OCI-LY3 (cell line): ENCODE results near the gene ZCCHC14.

Experiments used
- H2AFZ ChIP-seq: fragments of 200-600, 300-600 bp; shearing (Covaris generic); 2 replicates; pipeline ENCODE4 v1.6.0; 2014; ENCODE audit warnings: antibody characterized with exemption, low read depth, low read length
- H3K27ac ChIP-seq: fragments of 200-600, 300-600 bp; sonication (generic); 2 replicates; pipeline ENCODE4 v1.5.1; 2014; ENCODE audit warnings: mild to moderate bottlenecking, low read length, moderate library complexity, mixed read lengths
- H3K27me3 ChIP-seq: fragments of 200-600, 300-600 bp; sonication (generic); 2 replicates; pipeline ENCODE4 v1.6.1; 2014; ENCODE audit warnings: low read depth, low read length, mixed read lengths
- H3K36me3 ChIP-seq: fragments of 200-600, 300-600 bp; sonication (generic); replicated peaks from 2 replicates; pipeline ENCODE3; 2014; ENCODE audit warnings: low read depth, low read length, mixed read lengths
- H3K4me1 ChIP-seq: fragments of 300-600, 200-600 bp; sonication (generic); 2 replicates; pipeline ENCODE4 v1.6.1; 2014; ENCODE audit warnings: low read length, mixed read lengths
- H3K4me2 ChIP-seq: fragments of 200-600, 300-600 bp; sonication (generic); 2 replicates; pipeline ENCODE4 v1.6.1; 2014; ENCODE audit warnings: low read length, mixed read lengths
- H3K4me3 ChIP-seq: fragments of 300-600, 200-600 bp; sonication (generic); 2 replicates; pipeline ENCODE4 v1.5.1; 2014; ENCODE audit warnings: antibody characterized with exemption, mild to moderate bottlenecking, low read length, moderate library complexity
- H3K79me2 ChIP-seq: fragments of 300-600, 200-600 bp; shearing (Covaris generic); 2 replicates; pipeline ENCODE4 v1.6.1; 2014; ENCODE audit warnings: mild to moderate bottlenecking, low read length, mixed read lengths
- H3K9ac ChIP-seq: fragments of 300-600, 200-600 bp; shearing (Covaris generic); 2 replicates; pipeline ENCODE4 v1.6.0; 2014; ENCODE audit warnings: mild to moderate bottlenecking, low read length, moderate library complexity
- H3K9me3 ChIP-seq: fragments of 200-600, 300-600 bp; shearing (Covaris generic); 2 replicates; pipeline ENCODE4 v1.6.1; 2014; ENCODE audit warnings: low read length, mixed read lengths; ENCODE audit not compliant: insufficient read depth
- H4K20me1 ChIP-seq: fragments of 200-600, 300-600 bp; sonication (generic); 2 replicates; pipeline ENCODE4 v1.6.1; 2016; ENCODE audit warnings: low read length, mixed read lengths; ENCODE audit not compliant: insufficient read depth
- EZH2phosphoT487 ChIP-seq: fragments of 200-600 bp; shearing (Covaris generic); IDR thresholded peaks from 2 replicates; pipeline ENCODE4 v1.6.1; 2018; ENCODE audit warnings: antibody characterized with exemption, mixed run types, low read depth
- TF ChIP-seq, protein P1 (sequence below): fragments of 200-600, 300-600 bp; sonication (generic); IDR thresholded peaks from 2 replicates; pipeline ENCODE4 v1.5.1; 2014; ENCODE audit warnings: antibody characterized with exemption, low read length, low read depth

Gene ZCCHC14

DNA sequence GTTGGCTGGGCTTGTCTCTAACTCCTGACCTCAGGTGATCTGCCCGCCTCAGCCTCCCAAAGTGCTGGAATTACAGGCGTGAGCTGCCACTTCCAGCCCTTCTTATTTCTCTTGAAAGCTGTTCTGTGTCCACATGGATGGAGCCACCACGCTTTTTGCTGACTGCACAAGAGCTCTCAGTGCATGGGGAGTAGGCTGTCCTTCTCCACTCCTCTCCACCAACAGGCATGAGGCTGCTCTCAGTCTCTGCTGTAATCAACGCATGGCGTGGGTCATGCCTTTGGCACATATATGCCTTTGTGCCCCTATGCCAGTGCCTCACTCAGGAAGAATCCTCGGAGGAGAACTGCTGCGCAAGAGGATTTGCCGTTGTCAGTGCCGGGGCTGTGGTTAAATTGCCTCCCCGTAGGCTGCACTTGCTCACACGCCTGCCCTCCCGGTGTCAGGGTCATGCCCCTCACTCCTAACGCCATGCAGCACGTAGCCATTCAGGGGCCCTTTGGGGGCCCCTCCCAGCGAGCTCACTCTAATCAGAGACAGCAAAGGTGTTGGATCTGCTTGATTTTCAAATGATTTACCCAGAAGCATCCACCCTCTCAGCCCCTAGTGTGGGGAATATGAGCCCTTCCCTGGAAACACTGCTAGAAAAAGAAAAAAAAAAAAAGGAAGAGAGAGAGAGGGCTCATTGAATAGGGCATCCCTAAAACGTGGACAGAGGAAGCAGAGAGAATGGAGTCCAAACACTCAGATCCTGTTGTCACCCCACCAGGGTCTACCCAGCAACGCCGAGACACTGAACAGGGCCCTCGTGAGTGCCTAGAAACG, 47.5 kb upstream of the ZCCHC14 start:
- no peak overlapping the region for H2AFZ ChIP-seq
- no peak overlapping the region for H3K4me3 ChIP-seq
- H3K9ac ChIP-seq, result no peak overlapping the region
- no peak for TF ChIP-seq EZH2phosphoT487
- TF ChIP-seq, protein P1, sequence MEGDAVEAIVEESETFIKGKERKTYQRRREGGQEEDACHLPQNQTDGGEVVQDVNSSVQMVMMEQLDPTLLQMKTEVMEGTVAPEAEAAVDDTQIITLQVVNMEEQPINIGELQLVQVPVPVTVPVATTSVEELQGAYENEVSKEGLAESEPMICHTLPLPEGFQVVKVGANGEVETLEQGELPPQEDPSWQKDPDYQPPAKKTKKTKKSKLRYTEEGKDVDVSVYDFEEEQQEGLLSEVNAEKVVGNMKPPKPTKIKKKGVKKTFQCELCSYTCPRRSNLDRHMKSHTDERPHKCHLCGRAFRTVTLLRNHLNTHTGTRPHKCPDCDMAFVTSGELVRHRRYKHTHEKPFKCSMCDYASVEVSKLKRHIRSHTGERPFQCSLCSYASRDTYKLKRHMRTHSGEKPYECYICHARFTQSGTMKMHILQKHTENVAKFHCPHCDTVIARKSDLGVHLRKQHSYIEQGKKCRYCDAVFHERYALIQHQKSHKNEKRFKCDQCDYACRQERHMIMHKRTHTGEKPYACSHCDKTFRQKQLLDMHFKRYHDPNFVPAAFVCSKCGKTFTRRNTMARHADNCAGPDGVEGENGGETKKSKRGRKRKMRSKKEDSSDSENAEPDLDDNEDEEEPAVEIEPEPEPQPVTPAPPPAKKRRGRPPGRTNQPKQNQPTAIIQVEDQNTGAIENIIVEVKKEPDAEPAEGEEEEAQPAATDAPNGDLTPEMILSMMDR, result no peak
- H3K36me3 ChIP-seq, result no peaks in the 10 kb centered on the region
- H3K79me2 ChIP-seq, result no peaks in the 10 kb centered on the region
- H3K27me3 ChIP-seq, result peaks cover 29% of the 10 kb centered on the region; the same call in 1 of the 2 replicates
- no peak overlapping the region for H3K27ac ChIP-seq
- no peaks in the 10 kb centered on the region for H3K9me3 ChIP-seq
- no peak overlapping the region for H3K4me2 ChIP-seq
- H4K20me1 ChIP-seq, result no peaks in the 10 kb centered on the region
- no peaks in the 10 kb centered on the region for H3K4me1 ChIP-seq

GRCh38 chr16:87539113-87539512, 46.3 kb upstream of the ZCCHC14 start:
- no peak overlapping the region for H3K9ac ChIP-seq
- no peak overlapping the region for H3K27ac ChIP-seq
- TF ChIP-seq, protein P1, result no peak
- TF ChIP-seq EZH2phosphoT487, result no peak
- H3K9me3 ChIP-seq, result no peaks in the 10 kb centered on the region
- no peak overlapping the region for H3K4me2 ChIP-seq
- no peaks in the 10 kb centered on the region for H3K4me1 ChIP-seq
- H3K27me3 ChIP-seq, result peaks cover 31% of the 10 kb centered on the region; the same call in 1 of the 2 replicates
- no peaks in the 10 kb centered on the region for H3K79me2 ChIP-seq
- H2AFZ ChIP-seq, result no peak overlapping the region
- no peaks in the 10 kb centered on the region for H3K36me3 ChIP-seq
- no peak overlapping the region for H3K4me3 ChIP-seq
- H4K20me1 ChIP-seq, result no peaks in the 10 kb centered on the region

DNA sequence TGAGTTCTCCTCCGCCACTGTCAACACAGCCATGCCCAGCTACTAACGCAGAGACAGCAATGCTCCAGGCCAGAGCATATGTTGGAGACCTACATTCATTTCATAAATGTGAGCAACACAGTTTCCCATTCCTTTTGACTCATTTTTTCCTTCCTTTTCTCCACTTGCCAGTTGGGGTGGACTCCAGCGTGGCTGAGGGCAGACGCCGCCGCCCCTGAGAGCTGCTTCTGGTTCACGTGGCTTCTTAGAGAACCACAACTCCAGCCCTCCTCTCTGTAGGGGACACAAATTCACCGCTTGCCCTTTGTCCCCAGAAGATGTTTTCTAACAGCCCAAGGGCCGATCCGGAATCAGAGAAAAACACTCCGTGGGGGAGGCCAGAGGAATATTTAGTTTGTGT, 45.8 kb upstream of the ZCCHC14 start:
- Histone ChIP-seq H3K4me1 (no peaks in the 10 kb centered on the region), H3K27ac (no peak overlapping the region)
- TF ChIP-seq, protein P1, result no peak
- no peak for TF ChIP-seq EZH2phosphoT487

DNA sequence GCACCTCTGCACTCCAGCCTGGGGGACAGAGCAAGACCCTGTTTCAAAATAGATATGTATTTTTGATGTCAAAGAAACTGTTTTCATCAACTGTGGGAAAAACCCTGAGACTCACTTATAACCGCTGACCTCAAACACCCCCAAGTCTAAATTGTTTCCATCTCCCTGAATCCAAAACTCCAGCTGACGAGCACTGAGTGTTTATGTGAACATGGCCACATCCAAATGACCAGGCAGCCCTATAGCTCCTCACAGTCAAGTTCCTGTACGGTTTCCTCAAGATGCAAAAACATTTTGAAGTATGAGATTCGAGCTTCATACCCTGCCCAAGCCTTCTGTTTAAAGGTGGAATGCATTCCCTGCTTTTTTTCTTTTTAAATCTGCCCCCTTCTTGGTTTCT, 45.3 kb upstream of the ZCCHC14 start:
- Histone ChIP-seq H4K20me1 (no peaks in the 10 kb centered on the region), H3K4me3 (no peak overlapping the region), H3K27ac (no peak overlapping the region), H3K79me2 (no peaks in the 10 kb centered on the region), H3K27me3 (peaks cover 32% of the 10 kb centered on the region; the same call in 1 of the 2 replicates), H3K9me3 (0 out of 2 replicates have a peak, but pooled peaks cover under 1% of the 10 kb centered on the region), H2AFZ (no peak overlapping the region), H3K4me2 (no peak overlapping the region), H3K36me3 (no peaks in the 10 kb centered on the region), H3K4me1 (no peaks in the 10 kb centered on the region), H3K9ac (no peak overlapping the region)
- no peak for TF ChIP-seq EZH2phosphoT487
- TF ChIP-seq, protein P1, result no peak

More for the DNA sequence above, 45.8 kb upstream of the ZCCHC14 start:
- H3K27me3 ChIP-seq, result peaks cover 31% of the 10 kb centered on the region; the same call in 1 of the 2 replicates
- H4K20me1 ChIP-seq, result no peaks in the 10 kb centered on the region
- no peaks in the 10 kb centered on the region for H3K79me2 ChIP-seq
- H3K36me3 ChIP-seq, result no peaks in the 10 kb centered on the region
- H3K9ac ChIP-seq, result no peak overlapping the region
- no peaks in the 10 kb centered on the region for H3K9me3 ChIP-seq
- no peak overlapping the region for H3K4me3 ChIP-seq
- no peak overlapping the region for H2AFZ ChIP-seq
- no peak overlapping the region for H3K4me2 ChIP-seq
